Small intestine (tissue), 7 donors: ENCODE measurements around the gene TMEM209. TPM values are rescaled to one million over a fixed set of nuclear protein-coding genes. Genes with fewer than 3 reads are reported as not detected.

ENCODE experiments used
- DNase-seq, 2 donors: peaks; one replicate each; pipeline versions ENCODE4 v3.0.0 to v3.0.0-alpha.2; 2013
- FAIRE-seq: peaks from 2 replicates; lab custom pipeline; 2012; peaks lifted over from hg19 to GRCh38; lab: Jason Lieb, UNC
- H3K27ac ChIP-seq, 3 donors: one replicate each; pipeline ENCODE4 v1.5.1; 2013; ENCODE audit warnings: low read length in 2 of 3, mild to moderate bottlenecking in 2 of 3, control low read depth in 1 of 3, inconsistent platforms in 1 of 3, low read depth in 1 of 3, moderate library complexity in 1 of 3
- H3K27me3 ChIP-seq, 3 donors: one replicate each; pipeline ENCODE4 v1.6.1; 2013; ENCODE audit warnings: low read length in 3 of 3, inconsistent platforms in 1 of 3; ENCODE audit not compliant: control insufficient read depth in 3 of 3, insufficient read depth in 3 of 3
- H3K36me3 ChIP-seq, 3 donors: one replicate each; pipeline ENCODE4 v1.6.1; 2013; ENCODE audit warnings: low read length in 3 of 3, inconsistent platforms in 1 of 3, low read depth in 1 of 3, mild to moderate bottlenecking in 1 of 3, moderate library complexity in 1 of 3; ENCODE audit not compliant: control insufficient read depth in 3 of 3, insufficient read depth in 2 of 3
- H3K4me1 ChIP-seq, 3 donors: one replicate each; pipeline ENCODE4 v1.6.1; 2013; ENCODE audit warnings: low read length in 2 of 3, inconsistent platforms in 1 of 3, low read depth in 1 of 3, mild to moderate bottlenecking in 1 of 3, moderate library complexity in 1 of 3; ENCODE audit not compliant: control insufficient read depth in 3 of 3, insufficient read depth in 2 of 3
- H3K4me3 ChIP-seq, 3 donors: one replicate each; pipeline ENCODE4 v1.5.1; 2013; ENCODE audit warnings: low read length in 3 of 3, control low read depth in 1 of 3, inconsistent platforms in 1 of 3, low read depth in 1 of 3, mild to moderate bottlenecking in 1 of 3, moderate library complexity in 1 of 3
- H3K9me3 ChIP-seq, 2 donors: one replicate each; pipeline ENCODE4 v1.6.1; 2013; ENCODE audit warnings: low read depth in 1 of 2, low read length in 1 of 2; ENCODE audit not compliant: control insufficient read depth in 2 of 2, insufficient read depth in 1 of 2
- WGBS, 3 donors: extraction: QIAGEN DNeasy Blood & Tissue Kit; methylation state at CpG; one replicate each; pipeline ENCODE4 v1.1.7; 2013; 5-methylcytosine and 5-hydroxymethylcytosine counted together
- polyA plus RNA-seq, 4 donors: library from polyadenylated mRNA; stranded (reverse) in 3 of 4; unstranded in 1 of 4; fragments of 200-250 nt in 3 of 4; fragments of 120-200 nt in 1 of 4; gene quantifications; one replicate each; pipeline versions ENCODE4 v1.2.1 to v1.2.3, GENCODE V29; 2013
- donor health status: healthy with polysubstance abuse.
- donor health status: control.
- donor health status: control.
- donor health status: Bipolar disorder and iron deficiency.
- donor health status: healthy.

The TMEM209 gene
- polyA plus RNA-seq, 4 donors: 4.3 to 15.5 (median 9.0) TPM

DNA sequence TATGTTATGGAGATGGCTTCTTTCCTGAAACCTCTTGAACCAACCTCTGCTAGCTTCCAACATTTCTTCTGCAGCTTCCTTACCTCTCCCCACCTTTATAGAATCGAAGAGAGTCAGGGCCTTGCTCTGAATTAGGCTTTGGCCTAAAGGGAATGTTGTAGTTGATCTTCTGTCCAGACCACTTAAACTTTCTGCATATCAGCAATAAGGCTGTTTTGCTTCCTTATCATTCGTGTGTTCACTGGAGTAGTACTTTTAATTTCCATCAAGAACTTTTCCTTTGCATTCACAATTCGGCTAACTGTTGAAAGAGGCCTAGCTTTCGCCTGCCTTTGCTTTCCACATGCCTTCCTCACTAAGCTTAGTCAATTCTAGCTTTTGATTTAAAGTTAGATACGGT lies 86.9 kb downstream of the TMEM209 start:
- FAIRE-seq: no peak

DNA sequence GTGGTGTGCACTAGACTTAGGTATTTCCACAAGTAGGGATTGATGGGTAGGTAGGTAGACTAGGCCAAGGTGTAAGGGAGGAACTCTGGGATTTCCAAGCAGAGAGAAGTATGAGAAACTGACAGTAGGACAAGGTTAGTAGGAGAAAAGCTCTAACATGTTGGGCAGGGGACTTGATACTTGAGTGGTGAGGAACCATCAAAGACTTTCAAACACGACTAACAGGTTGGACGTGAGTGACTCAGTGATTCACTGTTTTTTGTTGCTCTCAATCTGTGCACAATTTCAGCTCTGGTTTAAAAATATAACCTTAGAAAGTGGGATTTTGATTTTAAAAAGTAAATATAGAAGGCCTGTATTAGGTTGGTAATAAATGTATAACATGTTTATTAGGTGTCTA lies 90.4 kb downstream of the TMEM209 start:
- no peak for DNase-seq
- WGBS, 3 donors: 62 to 93% (median 88%) methylated on average over 2 of the region's 2 CpGs
- peak overlapping the region in 1 of 3 donors; percentile 27 for H3K27ac ChIP-seq
- no peaks in the 10 kb centered on the region for H3K9me3 ChIP-seq
- H3K27me3 ChIP-seq: no peaks in the 10 kb centered on the region
- no peak for FAIRE-seq
- H3K4me3 ChIP-seq: no peak overlapping the region
- H3K36me3 ChIP-seq: peaks cover 0 to 12% (median 5%) of the 10 kb centered on the region in 3 donors
- peaks cover 0 to 24% (median 2%) of the 10 kb centered on the region in 3 donors for H3K4me1 ChIP-seq

More for the DNA sequence above, 86.9 kb downstream of the TMEM209 start:
- H3K4me3 ChIP-seq: no peak overlapping the region
- no peak overlapping the region for H3K27ac ChIP-seq
- peaks cover 7 to 16% (median 13%) of the 10 kb centered on the region in 3 donors for H3K36me3 ChIP-seq
- no peaks in the 10 kb centered on the region for H3K27me3 ChIP-seq
- DNase-seq: no peak
- 49 to 77% (median 61%) methylated on average over 5 of the region's 5 CpGs for WGBS, 3 donors
- no peaks in the 10 kb centered on the region for H3K9me3 ChIP-seq
- H3K4me1 ChIP-seq: peaks cover 0 to 12% (median 0%) of the 10 kb centered on the region in 3 donors

Other genes with a start within 250 kb of the TMEM209 start
- gene ZC3HC1, start 154.0 kb downstream of the TMEM209 start, polyA plus RNA-seq: 10 to 100 TPM in 2 of 4 donors, 1 to 10 TPM in 2; 8.4 to 13.9 (median 10.7) TPM
- gene KLHDC10, start 134.9 kb downstream of the TMEM209 start, polyA plus RNA-seq: 10 to 100 TPM in 2 of 4 donors, 1 to 10 TPM in 2; 7.0 to 23.3 (median 12.1) TPM
- not detected for gene SSMEM1, start 2.5 kb upstream of the TMEM209 start, polyA plus RNA-seq
- 10 to 100 TPM; 12.9 to 25.4 (median 15.1) TPM for gene CPA2, start 61.5 kb upstream of the TMEM209 start, polyA plus RNA-seq
- gene CPA4, start 87.8 kb upstream of the TMEM209 start, polyA plus RNA-seq: under 1 TPM in 2 of 4 donors, not detected in 2; 0.09 to 0.21 TPM
- under 1 TPM in 2 of 4 donors, not detected in 2; 0.04 to 0.68 TPM for gene CPA5, start 139.4 kb upstream of the TMEM209 start, polyA plus RNA-seq
- gene CPA1, start 175.1 kb upstream of the TMEM209 start, polyA plus RNA-seq: 10 to 100 TPM in 2 of 4 donors, 1 to 10 TPM in 1, under 1 TPM in 1; 0.28 to 12.7 (median 8.9) TPM
- 10 to 100 TPM in 1 of 4 donors, 1 to 10 TPM in 2, not detected in 1; 3.0 to 11.8 (median 6.2) TPM for gene CEP41, start 235.6 kb upstream of the TMEM209 start, polyA plus RNA-seq